A549 (cell line): ENCODE results near the gene NMT1.

Source experiments
- CHD2 ChIP-seq: fragments of 150-350 bp; IDR thresholded peaks from 2 replicates; pipeline ENCODE4 v1.6.1; 2014; ENCODE audit warnings: low read length; ENCODE audit not compliant: partially characterized antibody
- NFE2L2 ChIP-seq: fragments of 150-350 bp; conservative IDR thresholded peaks from 2 replicates; pipeline ENCODE4 v1.6.1; 2014; ENCODE audit warnings: low read length
- TF ChIP-seq, protein P1 (sequence below): fragments of 200-600 bp; sonication (generic); IDR thresholded peaks from 2 replicates; pipeline ENCODE4 v1.6.1; 2016; ENCODE audit warnings: antibody characterized with exemption, mild to moderate bottlenecking, moderate library complexity
- TF ChIP-seq, protein P2 (sequence below): fragments of >200 bp; sonication (Bioruptor Twin); formaldehyde crosslinking; IDR thresholded peaks from 3 replicates; pipeline ENCODE4 v1.5.1; 2016

DNA sequence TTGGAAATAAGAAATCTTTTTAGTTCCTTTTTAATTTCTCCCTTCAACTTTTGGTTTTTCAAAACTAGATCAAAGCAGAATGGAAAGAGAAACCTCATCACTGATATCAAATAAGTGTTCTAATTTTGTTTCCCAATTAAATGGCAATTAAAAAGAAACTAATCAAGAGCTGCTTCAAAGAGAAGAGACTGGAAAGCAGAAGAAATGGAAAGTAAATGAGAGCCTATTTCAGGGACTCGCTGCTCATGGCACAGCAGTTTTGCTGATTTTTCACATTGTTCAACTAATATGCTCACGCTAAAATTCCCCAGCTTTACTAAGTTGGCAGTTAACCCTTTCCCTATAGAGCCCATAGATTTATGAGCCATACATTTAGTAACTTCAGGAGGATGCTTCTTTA lies 6.5 kb downstream of the NMT1 start:
- no peak for TF ChIP-seq NFE2L2
- TF ChIP-seq CHD2 = no peak
- TF ChIP-seq, protein P1, sequence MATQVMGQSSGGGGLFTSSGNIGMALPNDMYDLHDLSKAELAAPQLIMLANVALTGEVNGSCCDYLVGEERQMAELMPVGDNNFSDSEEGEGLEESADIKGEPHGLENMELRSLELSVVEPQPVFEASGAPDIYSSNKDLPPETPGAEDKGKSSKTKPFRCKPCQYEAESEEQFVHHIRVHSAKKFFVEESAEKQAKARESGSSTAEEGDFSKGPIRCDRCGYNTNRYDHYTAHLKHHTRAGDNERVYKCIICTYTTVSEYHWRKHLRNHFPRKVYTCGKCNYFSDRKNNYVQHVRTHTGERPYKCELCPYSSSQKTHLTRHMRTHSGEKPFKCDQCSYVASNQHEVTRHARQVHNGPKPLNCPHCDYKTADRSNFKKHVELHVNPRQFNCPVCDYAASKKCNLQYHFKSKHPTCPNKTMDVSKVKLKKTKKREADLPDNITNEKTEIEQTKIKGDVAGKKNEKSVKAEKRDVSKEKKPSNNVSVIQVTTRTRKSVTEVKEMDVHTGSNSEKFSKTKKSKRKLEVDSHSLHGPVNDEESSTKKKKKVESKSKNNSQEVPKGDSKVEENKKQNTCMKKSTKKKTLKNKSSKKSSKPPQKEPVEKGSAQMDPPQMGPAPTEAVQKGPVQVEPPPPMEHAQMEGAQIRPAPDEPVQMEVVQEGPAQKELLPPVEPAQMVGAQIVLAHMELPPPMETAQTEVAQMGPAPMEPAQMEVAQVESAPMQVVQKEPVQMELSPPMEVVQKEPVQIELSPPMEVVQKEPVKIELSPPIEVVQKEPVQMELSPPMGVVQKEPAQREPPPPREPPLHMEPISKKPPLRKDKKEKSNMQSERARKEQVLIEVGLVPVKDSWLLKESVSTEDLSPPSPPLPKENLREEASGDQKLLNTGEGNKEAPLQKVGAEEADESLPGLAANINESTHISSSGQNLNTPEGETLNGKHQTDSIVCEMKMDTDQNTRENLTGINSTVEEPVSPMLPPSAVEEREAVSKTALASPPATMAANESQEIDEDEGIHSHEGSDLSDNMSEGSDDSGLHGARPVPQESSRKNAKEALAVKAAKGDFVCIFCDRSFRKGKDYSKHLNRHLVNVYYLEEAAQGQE = no peak
- TF ChIP-seq, protein P2, sequence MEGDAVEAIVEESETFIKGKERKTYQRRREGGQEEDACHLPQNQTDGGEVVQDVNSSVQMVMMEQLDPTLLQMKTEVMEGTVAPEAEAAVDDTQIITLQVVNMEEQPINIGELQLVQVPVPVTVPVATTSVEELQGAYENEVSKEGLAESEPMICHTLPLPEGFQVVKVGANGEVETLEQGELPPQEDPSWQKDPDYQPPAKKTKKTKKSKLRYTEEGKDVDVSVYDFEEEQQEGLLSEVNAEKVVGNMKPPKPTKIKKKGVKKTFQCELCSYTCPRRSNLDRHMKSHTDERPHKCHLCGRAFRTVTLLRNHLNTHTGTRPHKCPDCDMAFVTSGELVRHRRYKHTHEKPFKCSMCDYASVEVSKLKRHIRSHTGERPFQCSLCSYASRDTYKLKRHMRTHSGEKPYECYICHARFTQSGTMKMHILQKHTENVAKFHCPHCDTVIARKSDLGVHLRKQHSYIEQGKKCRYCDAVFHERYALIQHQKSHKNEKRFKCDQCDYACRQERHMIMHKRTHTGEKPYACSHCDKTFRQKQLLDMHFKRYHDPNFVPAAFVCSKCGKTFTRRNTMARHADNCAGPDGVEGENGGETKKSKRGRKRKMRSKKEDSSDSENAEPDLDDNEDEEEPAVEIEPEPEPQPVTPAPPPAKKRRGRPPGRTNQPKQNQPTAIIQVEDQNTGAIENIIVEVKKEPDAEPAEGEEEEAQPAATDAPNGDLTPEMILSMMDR = no peak
